ENCODE measurements around the gene COL15A1. TPM values are rescaled to one million over a fixed set of nuclear protein-coding genes. Genes with fewer than 3 reads are reported as not detected.

Gene COL15A1
- total RNA-seq, 6 experiments from 2014 or later, result 0.07 to 0.58 (median 0.11) TPM; not detected in 2

- no peaks in the 10 kb centered on the region for H3K9me3 ChIP-seq
- no peaks in the 10 kb centered on the region for H3K27me3 ChIP-seq
- H3K27ac ChIP-seq, result no peak overlapping the region
- no peak for TF ChIP-seq POLR2A (IDR thresholded peaks at IDR 0.05)
- TF ChIP-seq, protein P1, sequence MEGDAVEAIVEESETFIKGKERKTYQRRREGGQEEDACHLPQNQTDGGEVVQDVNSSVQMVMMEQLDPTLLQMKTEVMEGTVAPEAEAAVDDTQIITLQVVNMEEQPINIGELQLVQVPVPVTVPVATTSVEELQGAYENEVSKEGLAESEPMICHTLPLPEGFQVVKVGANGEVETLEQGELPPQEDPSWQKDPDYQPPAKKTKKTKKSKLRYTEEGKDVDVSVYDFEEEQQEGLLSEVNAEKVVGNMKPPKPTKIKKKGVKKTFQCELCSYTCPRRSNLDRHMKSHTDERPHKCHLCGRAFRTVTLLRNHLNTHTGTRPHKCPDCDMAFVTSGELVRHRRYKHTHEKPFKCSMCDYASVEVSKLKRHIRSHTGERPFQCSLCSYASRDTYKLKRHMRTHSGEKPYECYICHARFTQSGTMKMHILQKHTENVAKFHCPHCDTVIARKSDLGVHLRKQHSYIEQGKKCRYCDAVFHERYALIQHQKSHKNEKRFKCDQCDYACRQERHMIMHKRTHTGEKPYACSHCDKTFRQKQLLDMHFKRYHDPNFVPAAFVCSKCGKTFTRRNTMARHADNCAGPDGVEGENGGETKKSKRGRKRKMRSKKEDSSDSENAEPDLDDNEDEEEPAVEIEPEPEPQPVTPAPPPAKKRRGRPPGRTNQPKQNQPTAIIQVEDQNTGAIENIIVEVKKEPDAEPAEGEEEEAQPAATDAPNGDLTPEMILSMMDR (IDR thresholded peaks at IDR 0.05), result no peak
- DNase-seq (no peak), ATAC-seq (no peak)
- 90% methylated on average over 1 of the region's 1 CpG for whole genome bisulfite sequencing (ENCODE audit: insufficient coverage, low coverage, low lambda C conversion rate, missing lambda C conversion rate)
- intact Hi-C loops (cut with DNase I), result no loop called here
- H3K4me3 ChIP-seq, result no peak overlapping the region
- H3K4me1 ChIP-seq, result no peaks in the 10 kb centered on the region
- H3K36me3 ChIP-seq, result no peaks in the 10 kb centered on the region
These were observed 74.9 kb downstream of the COL15A1 start for GRCh38 chr9:99018653-99019052.

DNA sequence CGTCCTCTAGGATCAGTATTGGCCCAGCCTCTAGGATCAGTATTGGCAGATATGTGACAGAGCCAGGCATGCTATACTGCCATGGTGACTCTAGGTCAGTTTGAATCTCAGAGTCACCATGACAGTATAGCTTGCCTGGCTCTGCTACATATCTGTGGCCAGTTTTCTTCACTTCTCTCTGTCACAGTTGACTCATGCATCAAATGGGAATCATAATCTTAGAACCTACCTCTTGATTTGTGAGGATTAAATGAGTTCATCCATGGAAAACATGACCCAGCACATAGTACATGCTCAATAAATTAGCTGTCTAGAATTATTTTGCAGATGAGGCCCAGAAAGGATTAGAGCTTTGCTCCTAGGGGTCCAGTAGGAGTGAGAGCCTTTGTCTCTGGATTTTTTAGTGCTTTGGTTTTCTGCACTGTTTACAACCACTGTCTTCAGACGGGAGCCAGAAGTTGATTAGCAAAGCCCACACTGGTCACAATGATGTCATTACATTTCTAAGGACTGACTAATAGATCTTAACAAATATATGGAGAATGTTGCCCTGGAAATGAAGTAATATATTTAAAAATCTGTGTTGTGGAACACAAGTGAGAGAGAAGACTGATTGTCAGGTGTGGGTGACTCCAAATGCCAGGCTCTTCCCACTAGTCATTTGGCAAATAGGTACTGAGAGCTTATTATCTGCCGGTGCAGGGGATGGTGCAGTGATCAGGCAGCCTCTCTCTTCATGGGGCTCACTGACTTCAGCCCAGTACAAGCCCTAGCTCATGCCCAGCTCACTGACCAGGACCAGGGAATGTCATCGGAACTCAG is 76.0 kb downstream of the COL15A1 start:
- DNase-seq (no peak), ATAC-seq (peak in 1 of 4 donors; percentile 35)
- Histone ChIP-seq H3K4me3 (no peak overlapping the region), H3K4me1 (no peaks in the 10 kb centered on the region), H3K36me3 (no peaks in the 10 kb centered on the region), H3K27me3 (no peaks in the 10 kb centered on the region), H3K9me3 (no peaks in the 10 kb centered on the region), H3K27ac (no peak overlapping the region)
- intact Hi-C loops (cut with DNase I), result no loop called here
- TF ChIP-seq POLR2A (IDR thresholded peaks at IDR 0.05), result no peak
- TF ChIP-seq, protein P1 (IDR thresholded peaks at IDR 0.05), result no peak
- 46% methylated on average over 2 of the region's 4 CpGs for WGBS (ENCODE audit: insufficient coverage, low coverage, low lambda C conversion rate, missing lambda C conversion rate)

GRCh38 chr9:99020786-99021436 is 77.2 kb downstream of the COL15A1 start:
- H3K4me3 ChIP-seq, result no peak overlapping the region
- no peak for DNase-seq
- no peaks in the 10 kb centered on the region for H3K9me3 ChIP-seq
- intact Hi-C loops (cut with DNase I), result no loop called here
- no peaks in the 10 kb centered on the region for H3K27me3 ChIP-seq
- no peak overlapping the region for H3K27ac ChIP-seq
- TF ChIP-seq, protein P1 (IDR thresholded peaks at IDR 0.05), result no peak
- TF ChIP-seq POLR2A (IDR thresholded peaks at IDR 0.05), result no peak
- no peaks in the 10 kb centered on the region for H3K36me3 ChIP-seq
- no peak for ATAC-seq
- 77% methylated on average over 2 of the region's 8 CpGs for WGBS (ENCODE audit: insufficient coverage, low coverage, low lambda C conversion rate, missing lambda C conversion rate)
- no peaks in the 10 kb centered on the region for H3K4me1 ChIP-seq

- H3K4me1 ChIP-seq, result no peaks in the 10 kb centered on the region
- intact Hi-C loops (cut with DNase I), result no loop called here
- H3K9me3 ChIP-seq, result no peaks in the 10 kb centered on the region
- H3K36me3 ChIP-seq, result no peaks in the 10 kb centered on the region
- no peak for DNase-seq
- 58% methylated on average over 2 of the region's 3 CpGs for WGBS (ENCODE audit: insufficient coverage, low coverage, low lambda C conversion rate, missing lambda C conversion rate)
- TF ChIP-seq, protein P1 (IDR thresholded peaks at IDR 0.05), result no peak
- no peak for TF ChIP-seq POLR2A (IDR thresholded peaks at IDR 0.05)
- no peak overlapping the region for H3K4me3 ChIP-seq
- ATAC-seq, result no peak
- no peaks in the 10 kb centered on the region for H3K27me3 ChIP-seq
- H3K27ac ChIP-seq, result no peak overlapping the region
These were observed 77.8 kb downstream of the COL15A1 start for GRCh38 chr9:99021512-99021911.
